ENCODE results near the gene SORL1-AS1.
A peak's percentile ranks its signal among the peaks of the same experiment; 100 is the strongest.
"Not testable (repeated sequence)": the region's sequence is repeated elsewhere in the genome, so short reads cannot be mapped to it uniquely, and the experiment has no call there.

The SORL1-AS1 gene

DNA sequence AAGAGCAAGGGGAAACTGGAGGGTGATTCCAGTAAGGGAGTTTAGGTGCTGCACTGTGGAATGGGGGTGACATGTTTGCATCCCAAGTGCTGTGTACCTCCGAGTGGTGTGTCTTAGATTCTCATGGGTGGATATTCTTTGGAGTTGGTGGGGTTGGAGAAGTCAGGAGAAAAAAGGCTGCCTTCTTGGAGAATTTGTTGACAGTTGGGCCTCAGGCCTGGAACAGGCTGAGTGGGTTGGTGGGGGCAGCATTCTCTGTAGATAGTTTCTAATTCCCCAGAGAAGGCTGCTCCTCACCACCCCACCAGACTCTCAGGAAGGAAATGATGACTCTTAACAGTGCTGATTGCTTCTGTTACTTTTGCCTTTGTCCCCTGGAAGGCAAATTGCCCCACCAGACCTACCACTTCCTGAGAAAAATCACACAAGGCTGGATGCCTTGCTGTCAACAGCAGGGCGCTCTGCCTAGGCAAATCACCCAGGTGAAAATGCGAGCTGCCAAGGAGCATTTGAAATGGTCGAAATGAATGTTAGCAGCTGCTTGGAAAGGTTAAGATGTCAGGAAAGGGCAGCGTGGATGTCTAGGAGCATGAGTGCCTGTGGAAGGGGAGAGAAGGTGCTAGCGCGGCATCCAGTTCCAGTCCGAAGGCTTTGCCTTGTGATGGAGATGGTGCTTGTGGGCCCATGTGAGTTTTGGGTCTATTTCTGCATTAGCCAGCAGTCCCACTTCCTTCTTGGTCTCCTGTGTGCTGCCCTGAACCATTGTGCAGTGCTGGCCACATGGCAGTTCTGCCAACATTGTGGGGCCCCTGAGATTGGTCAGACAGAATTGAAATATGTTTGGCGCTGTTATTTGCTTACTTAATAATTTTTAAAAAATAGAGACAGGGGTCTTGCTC, 29.7 kb upstream of the SORL1-AS1 start:
- Histone ChIP-seq H3K9ac (ENCODE audit: low read depth, low read length) (no peak overlapping the region), H3K9me3 (ENCODE audit: control insufficient read depth, insufficient read depth, low read length) (no peaks in the 10 kb centered on the region), H3K4me1 (ENCODE audit: insufficient read depth, low read length) (peaks cover 35% of the 10 kb centered on the region), H3K36me3 (ENCODE audit: insufficient read depth, low read length) (no peaks in the 10 kb centered on the region)

DNA sequence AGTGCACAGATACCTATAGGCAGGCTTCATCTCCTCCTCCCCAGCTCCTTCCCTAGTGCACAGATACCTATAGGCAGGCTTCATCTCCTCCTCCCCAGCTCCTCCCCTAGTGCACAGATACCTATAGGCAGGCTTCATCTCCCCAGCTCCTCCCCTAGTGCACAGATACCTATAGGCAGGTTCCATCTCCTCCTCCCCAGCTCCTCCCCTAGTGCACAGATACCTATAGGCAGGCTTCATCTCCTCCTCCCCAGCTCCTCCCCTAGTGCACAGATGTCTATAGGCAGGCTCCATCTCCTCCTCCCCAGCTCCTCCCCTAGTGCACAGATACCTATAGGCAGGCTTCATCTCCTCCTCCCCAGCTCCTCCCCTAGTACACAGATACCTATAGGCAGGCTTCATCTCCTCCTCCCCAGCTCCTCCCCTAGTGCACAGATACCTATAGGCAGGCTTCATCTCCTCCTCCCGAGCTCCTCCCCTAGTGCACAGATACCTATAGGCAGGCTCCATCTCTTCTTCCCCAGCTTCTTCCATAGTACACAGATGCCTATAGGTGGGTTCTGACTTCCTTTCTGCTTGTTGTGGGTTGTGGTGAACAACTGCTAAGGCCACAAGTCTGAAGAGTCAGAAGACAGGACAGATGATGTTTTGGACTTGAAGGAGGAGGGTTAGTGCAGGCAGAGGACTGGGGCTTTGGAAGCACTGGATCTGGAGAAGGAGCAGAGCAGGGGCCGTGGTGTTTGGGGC, 28.9 kb upstream of the SORL1-AS1 start:
- H3K36me3 ChIP-seq (ENCODE audit: insufficient read depth, low read length); H3K9me3 ChIP-seq (ENCODE audit: control insufficient read depth, insufficient read depth, low read length); H3K9ac ChIP-seq (ENCODE audit: low read depth, low read length): not testable (repeated sequence)
- H3K4me1 ChIP-seq (ENCODE audit: insufficient read depth, low read length) = peaks cover 35% of the 10 kb centered on the region

DNA sequence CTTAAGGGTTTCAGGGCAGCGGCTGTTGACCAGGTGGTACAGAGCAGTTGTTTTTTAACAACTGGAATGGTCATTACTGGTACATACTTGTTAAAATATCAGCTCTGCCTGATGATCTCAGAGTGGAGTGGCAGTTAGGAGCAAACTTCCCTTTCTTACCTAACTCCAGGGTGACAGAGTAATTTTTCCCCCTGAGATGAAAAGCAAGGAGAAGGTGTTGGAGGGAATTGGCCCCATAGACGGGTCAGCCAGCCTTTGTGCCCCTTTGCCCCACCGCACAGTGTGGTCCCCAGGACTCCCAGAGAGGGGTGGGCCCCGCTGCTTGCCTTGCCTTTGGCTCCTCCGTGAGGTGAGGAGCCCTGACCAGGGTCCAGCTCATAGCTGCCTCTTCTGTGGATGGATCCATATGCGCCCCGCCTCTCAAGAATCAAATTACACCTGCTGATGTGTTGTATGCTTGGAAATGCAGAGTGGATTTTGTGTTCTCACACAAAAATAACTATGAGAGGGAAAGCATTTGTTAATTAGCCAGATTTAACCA, 27.0 kb upstream of the SORL1-AS1 start:
- Histone ChIP-seq H3K36me3 (ENCODE audit: insufficient read depth, low read length) (no peaks in the 10 kb centered on the region), H3K9ac (ENCODE audit: low read depth, low read length) (no peak overlapping the region), H3K9me3 (ENCODE audit: control insufficient read depth, insufficient read depth, low read length) (no peaks in the 10 kb centered on the region), H3K4me1 (ENCODE audit: insufficient read depth, low read length) (peaks cover 40% of the 10 kb centered on the region)

DNA sequence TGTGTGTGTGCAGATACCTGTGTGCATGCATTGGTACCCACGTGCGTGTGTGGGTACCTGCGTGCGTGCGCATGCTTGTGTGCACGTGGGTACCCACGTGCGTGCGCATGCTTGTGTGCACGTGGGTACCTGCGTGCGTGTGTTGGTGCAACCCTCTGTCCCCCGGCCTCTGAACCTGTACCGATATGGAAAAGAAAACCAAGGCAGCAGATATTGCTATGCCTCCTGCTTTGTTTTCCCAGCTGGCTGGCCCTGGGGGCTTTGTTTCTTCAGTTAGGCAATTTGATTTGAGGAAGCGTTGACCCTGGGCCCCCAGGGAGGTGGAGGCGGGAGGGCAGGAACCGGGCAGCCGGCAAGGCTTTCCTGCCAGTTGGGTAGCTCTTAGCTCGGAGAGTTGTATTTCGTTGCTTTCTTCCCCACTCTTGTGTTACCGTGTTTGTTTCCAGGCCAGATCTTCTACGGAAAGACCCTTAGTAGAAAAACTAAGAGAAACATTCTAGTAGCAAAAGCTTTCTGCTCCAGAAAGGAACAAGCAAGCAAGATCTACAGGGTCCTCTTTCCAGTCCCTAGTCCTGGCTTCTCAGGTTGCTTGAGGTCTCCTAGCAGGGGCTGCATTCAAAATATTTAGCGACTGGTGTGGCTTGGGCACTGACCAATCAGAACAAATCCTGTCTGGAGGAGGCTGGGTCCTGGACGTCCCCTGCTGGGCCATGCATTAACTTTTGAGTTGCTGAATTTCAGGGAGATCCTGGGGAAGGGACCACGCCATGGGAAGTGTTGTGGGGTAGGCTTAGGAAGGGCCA, 26.3 kb upstream of the SORL1-AS1 start:
- Histone ChIP-seq H3K9ac (ENCODE audit: low read depth, low read length) (peak overlapping the region; percentile 2; the same call in 1 of the 2 replicates), H3K36me3 (ENCODE audit: insufficient read depth, low read length) (no peaks in the 10 kb centered on the region)

DNA sequence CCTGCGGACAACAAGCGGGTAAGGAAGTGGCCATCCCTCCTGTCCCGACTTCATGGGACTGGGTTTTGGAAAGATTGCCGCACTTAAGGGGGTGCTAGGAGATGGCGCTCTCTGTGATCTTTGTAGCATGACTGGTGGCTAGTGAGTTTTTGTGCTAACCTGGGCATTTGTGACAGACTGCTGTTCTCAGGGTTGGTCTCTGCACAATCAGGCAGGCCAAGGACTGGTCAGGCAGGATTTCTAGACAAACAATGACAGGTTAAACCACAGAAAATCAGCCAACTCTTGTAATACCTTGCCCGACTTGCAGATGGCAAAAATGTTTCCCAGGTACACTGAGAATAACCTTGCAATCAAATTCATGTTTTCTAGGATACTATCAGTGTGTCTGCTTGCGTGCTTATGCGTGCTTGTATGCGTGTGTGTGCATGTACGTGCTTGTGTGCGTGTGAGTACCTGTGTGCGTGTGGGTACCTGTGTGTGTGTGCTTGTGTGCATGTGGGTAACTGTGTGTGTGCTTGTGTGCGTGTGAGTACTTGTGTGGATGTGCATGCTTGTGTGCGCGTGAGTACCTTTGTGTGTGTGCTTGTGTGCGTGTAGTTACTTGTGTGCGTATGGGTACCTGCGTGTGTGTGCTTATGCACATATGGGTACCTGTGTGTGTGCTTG, 25.6 kb upstream of the SORL1-AS1 start:
- no peak overlapping the region for H3K9ac ChIP-seq (ENCODE audit: low read depth, low read length)

More for the DNA sequence above, 26.3 kb upstream of the SORL1-AS1 start:
- Histone ChIP-seq H3K4me1 (ENCODE audit: insufficient read depth, low read length) (peaks cover 40% of the 10 kb centered on the region), H3K9me3 (ENCODE audit: control insufficient read depth, insufficient read depth, low read length) (no peaks in the 10 kb centered on the region)

DNA sequence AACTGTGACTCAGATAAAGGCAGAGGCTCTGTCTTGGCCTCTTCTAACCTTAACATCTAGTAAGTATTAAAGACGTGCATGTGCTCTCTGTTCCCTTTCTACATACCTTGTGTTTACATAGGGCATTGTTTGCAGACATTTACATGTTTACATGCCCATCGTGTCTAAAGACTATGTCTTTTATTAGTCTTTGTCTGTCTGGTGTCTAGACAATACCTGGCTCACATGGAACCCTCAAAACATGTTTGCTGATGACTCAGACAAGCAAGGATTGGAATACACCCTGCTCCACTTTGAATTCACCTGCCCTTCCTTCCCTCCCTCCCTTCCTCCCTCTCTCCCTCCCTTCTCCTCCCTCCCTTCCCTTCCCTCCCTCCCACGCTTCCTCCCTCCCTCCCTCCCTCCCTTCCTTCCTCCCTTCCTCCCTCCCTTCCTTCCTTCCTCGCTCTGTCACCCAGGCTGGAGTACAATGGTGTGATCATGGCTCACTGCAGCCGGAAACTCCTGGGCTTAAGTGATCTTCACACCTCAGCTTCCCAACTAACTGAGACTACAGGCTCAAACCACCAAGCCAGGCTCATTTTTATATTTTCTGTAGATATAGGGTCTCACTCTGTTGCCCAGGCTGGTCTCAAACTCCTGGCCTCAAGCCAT, 23.7 kb upstream of the SORL1-AS1 start:
- no peaks in the 10 kb centered on the region for H3K36me3 ChIP-seq (ENCODE audit: insufficient read depth, low read length)
- no peak overlapping the region for H3K9ac ChIP-seq (ENCODE audit: low read depth, low read length)
- peaks cover 24% of the 10 kb centered on the region for H3K4me1 ChIP-seq (ENCODE audit: insufficient read depth, low read length)
- no peaks in the 10 kb centered on the region for H3K9me3 ChIP-seq (ENCODE audit: control insufficient read depth, insufficient read depth, low read length)

More for the DNA sequence above, 25.6 kb upstream of the SORL1-AS1 start:
- Histone ChIP-seq H3K4me1 (ENCODE audit: insufficient read depth, low read length) (peaks cover 38% of the 10 kb centered on the region), H3K9me3 (ENCODE audit: control insufficient read depth, insufficient read depth, low read length) (no peaks in the 10 kb centered on the region), H3K36me3 (ENCODE audit: insufficient read depth, low read length) (no peaks in the 10 kb centered on the region)

DNA sequence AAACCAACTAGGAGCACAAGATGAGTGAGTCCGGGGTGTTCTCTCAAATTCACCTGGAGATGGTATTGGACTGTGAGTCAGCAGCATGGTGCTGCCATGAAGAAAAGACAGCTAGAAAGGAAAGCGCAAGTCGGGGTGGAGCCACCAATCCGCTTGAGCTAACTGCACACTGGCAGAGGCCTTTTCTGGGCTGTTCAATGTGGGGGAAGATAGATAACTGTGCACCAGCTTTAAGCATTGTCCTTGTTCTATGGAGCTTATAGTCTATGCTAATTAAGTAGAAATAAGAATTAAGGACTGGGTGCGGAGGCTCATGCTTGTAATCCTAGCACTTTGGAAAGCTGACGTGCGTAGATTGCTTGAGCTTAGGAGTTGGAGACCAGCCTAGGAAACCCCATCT, 21.9 kb upstream of the SORL1-AS1 start:
- Histone ChIP-seq H3K36me3 (ENCODE audit: insufficient read depth, low read length) (no peaks in the 10 kb centered on the region), H3K9me3 (ENCODE audit: control insufficient read depth, insufficient read depth, low read length) (no peaks in the 10 kb centered on the region), H3K9ac (ENCODE audit: low read depth, low read length) (no peak overlapping the region), H3K4me1 (ENCODE audit: insufficient read depth, low read length) (peaks cover 20% of the 10 kb centered on the region)

DNA sequence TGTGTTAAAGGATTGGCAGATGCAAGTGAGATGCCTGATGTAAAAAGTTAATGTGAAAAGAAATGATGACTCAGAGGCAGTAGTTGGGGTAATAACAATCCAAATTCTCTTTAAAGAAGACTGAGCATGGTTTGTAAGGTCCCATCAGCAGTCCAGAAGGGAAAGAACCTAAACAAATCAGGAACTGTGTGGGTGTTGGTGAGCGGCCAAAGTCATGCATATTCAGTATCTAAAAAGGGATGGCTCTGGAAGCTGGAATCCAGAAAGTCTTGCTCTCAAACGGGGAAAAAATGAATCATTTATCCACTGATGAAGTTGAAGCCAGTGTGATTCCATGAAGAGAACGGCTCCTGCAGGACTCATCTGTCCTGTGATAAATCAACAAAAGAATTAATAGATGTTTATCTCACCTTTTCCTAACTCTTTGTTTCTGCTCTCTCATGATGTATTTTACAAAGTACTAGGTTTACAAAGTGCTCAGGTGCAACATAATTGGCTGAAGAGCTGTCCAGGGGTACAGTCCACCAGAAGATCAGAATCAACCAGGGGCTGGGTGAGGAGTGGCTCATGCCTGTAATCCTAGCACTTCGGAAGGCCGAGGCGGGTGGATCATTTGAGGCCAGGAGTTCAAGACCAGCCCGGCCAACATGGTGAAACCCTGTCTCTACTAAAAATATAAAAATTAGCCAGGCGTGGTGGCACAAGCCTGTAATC, 20.5 kb upstream of the SORL1-AS1 start:
- H3K9ac ChIP-seq (ENCODE audit: low read depth, low read length) = no peak overlapping the region
- no peaks in the 10 kb centered on the region for H3K9me3 ChIP-seq (ENCODE audit: control insufficient read depth, insufficient read depth, low read length)
- H3K4me1 ChIP-seq (ENCODE audit: insufficient read depth, low read length) = peaks cover 8% of the 10 kb centered on the region
- H3K36me3 ChIP-seq (ENCODE audit: insufficient read depth, low read length) = no peaks in the 10 kb centered on the region

DNA sequence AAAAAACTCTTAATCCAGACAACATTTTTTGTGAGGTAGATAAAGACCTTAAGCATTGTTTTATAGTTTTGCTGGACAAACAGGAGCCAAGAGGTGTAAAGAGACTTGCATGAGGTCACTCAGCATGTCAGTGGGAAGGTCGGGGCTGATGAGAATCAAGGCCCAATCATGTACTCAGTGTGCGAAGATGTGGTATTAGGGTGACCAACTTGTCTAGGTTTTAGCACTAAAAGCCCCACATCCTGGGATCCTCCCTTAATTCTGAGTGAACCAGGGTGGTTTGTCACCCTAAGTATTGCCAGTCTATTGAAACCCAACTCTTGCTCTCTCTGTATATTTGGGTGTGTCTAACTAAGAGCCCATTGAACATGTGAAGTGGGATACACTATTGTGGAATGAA, 19.5 kb upstream of the SORL1-AS1 start:
- no peaks in the 10 kb centered on the region for H3K36me3 ChIP-seq (ENCODE audit: insufficient read depth, low read length)
- H3K9me3 ChIP-seq (ENCODE audit: control insufficient read depth, insufficient read depth, low read length) = no peaks in the 10 kb centered on the region
- no peak overlapping the region for H3K9ac ChIP-seq (ENCODE audit: low read depth, low read length)

DNA sequence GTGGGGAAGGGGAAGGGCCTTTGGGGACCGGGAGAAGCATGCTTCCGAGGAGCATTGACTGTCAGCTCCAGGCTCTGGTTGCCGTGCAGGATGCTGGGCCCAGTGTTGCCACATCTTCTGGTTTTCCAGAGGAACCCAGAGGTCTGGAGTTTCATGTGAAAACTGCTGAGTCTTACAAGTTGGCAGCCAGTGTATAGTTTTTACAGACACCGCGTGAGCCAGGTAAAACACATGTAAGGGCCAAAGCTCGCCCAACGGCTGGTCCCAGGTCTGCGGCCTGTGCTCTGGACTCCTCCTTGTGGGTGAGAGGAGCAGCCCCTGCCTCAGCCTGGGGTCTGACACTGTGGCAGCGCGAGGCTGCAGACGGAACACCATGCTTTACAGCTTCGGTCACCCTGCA, 18.4 kb upstream of the SORL1-AS1 start:
- no peak overlapping the region for H3K9ac ChIP-seq (ENCODE audit: low read depth, low read length)
- peaks cover 19% of the 10 kb centered on the region for H3K4me1 ChIP-seq (ENCODE audit: insufficient read depth, low read length)
- H3K9me3 ChIP-seq (ENCODE audit: control insufficient read depth, insufficient read depth, low read length) = no peaks in the 10 kb centered on the region
- H3K36me3 ChIP-seq (ENCODE audit: insufficient read depth, low read length) = no peaks in the 10 kb centered on the region

More for the DNA sequence above, 19.5 kb upstream of the SORL1-AS1 start:
- H3K4me1 ChIP-seq (ENCODE audit: insufficient read depth, low read length) = peaks cover 14% of the 10 kb centered on the region

DNA sequence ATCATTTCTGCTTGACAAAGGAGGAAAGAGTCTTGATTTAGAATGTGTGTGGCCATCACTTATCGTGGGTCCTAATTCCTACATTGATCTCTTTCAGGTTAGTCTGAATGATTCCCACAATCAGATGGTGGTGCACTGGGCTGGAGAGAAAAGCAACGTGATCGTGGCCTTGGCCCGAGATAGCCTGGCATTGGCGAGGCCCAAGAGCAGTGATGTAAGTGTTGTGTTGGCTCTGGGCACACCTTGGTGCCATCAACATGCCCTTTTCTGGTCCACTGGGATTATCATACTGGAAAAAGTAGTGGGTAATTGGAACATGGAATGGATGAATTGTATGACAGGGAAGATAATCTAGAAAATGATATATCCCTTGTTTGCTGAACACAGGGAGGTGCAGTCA, 17.1 kb upstream of the SORL1-AS1 start:
- Histone ChIP-seq H3K4me1 (ENCODE audit: insufficient read depth, low read length) (peaks cover 26% of the 10 kb centered on the region), H3K9me3 (ENCODE audit: control insufficient read depth, insufficient read depth, low read length) (no peaks in the 10 kb centered on the region), H3K36me3 (ENCODE audit: insufficient read depth, low read length) (no peaks in the 10 kb centered on the region), H3K9ac (ENCODE audit: low read depth, low read length) (no peak overlapping the region)

DNA sequence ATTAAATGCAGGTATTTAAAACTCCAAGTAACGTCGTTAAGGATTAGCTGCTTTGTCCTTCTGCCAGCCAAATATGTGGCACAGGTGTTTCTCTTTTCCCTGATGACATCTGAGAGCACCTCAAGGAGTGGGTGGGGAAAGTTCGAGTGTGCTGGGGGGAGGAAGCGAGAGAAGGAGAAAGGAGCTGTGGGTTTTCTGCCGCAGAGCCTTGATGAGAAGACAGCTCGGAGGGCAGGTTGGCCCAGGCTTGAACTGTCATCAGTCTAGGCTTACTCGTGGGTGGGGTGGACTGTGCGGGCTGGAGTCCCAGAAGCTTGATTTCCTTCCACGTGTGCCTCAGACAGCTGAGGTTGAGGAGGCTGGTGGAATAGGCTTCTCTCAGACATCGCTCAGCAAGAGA, 15.2 kb upstream of the SORL1-AS1 start:
- Histone ChIP-seq H3K9ac (ENCODE audit: low read depth, low read length) (no peak overlapping the region), H3K9me3 (ENCODE audit: control insufficient read depth, insufficient read depth, low read length) (no peaks in the 10 kb centered on the region), H3K36me3 (ENCODE audit: insufficient read depth, low read length) (no peaks in the 10 kb centered on the region; the same call in 1 of the 2 replicates), H3K4me1 (ENCODE audit: insufficient read depth, low read length) (peaks cover 41% of the 10 kb centered on the region)

DNA sequence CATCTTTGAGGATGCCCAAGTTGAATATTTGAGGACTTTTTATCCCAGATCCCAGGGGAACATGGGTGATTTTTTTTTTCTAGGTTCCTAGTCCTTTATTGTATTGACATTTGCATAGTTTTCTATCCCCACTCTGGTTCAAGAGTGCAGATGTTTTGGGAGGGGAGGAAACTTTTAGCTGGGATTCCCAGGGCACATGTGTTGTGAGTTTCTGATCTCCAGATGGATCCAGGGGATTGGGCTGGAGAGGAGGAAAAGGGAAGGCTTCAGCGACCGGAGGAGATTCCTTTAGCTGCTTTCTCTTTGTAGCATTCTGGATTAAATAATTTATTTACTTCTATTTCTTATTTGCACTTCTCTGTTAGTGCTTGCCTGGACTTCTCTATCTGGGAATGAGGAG, 14.7 kb upstream of the SORL1-AS1 start:
- no peaks in the 10 kb centered on the region for H3K9me3 ChIP-seq (ENCODE audit: control insufficient read depth, insufficient read depth, low read length)
- no peaks in the 10 kb centered on the region; the same call in 1 of the 2 replicates for H3K36me3 ChIP-seq (ENCODE audit: insufficient read depth, low read length)
- H3K9ac ChIP-seq (ENCODE audit: low read depth, low read length) = no peak overlapping the region
- H3K4me1 ChIP-seq (ENCODE audit: insufficient read depth, low read length) = peaks cover 41% of the 10 kb centered on the region

Data from ES-I3 (cell line).